PC-3 (cell line): ENCODE measurements around the gene C14orf119. TPM values are rescaled to one million over a fixed set of nuclear protein-coding genes. Genes with fewer than 3 reads are reported as not detected.
A peak's percentile ranks its signal among the peaks of the same experiment; 100 is the strongest.

Experiments used
- ATAC-seq: fragments of 200-7000 bp; cut with Tn5 transposase; 2 replicates; pipeline ENCODE4 v1.9.1; 2020; ENCODE audit warnings: mild to moderate bottlenecking, moderate library complexity
- BruUV-seq: library from RNA; stranded (reverse); fragments of 400-500 nt; replicated peaks from 2 replicates; lab custom pipeline; 2021; lab: Mats Ljungman, UMichigan
- CTCF ChIA-PET: fragments of 300-600 bp; sonication (Branson Sonifier 250); formaldehyde crosslinking; loops from one replicate; lab custom pipeline; 2022; ENCODE audit warnings: antibody characterized with exemption; lab: Charles Lee
- POLR2A ChIA-PET: fragments of 300-600 bp; sonication (Branson Sonifier 250); formaldehyde crosslinking; loops from one replicate; lab custom pipeline; 2022; ENCODE audit warnings: antibody characterized with exemption; ENCODE audit not compliant: unreplicated experiment; lab: Charles Lee
- DNase-seq: peaks from one replicate; pipeline ENCODE4 v3.0.0-alpha.2; 2015
- H2AFZ ChIP-seq: fragments of 300-600 bp; sonication (generic); 2 replicates; pipeline ENCODE4 v1.6.0; 2016; ENCODE audit warnings: antibody characterized with exemption, low read length
- H3F3A ChIP-seq: fragments of 300-600 bp; sonication (generic); one replicate; pipeline ENCODE4 v1.6.0; 2017; ENCODE audit warnings: antibody characterized with exemption, low read length, control low read depth, mild to moderate bottlenecking; ENCODE audit not compliant: unreplicated experiment
- H3K27ac ChIP-seq: fragments of 300-600 bp; sonication (generic); 2 replicates; pipeline ENCODE4 v1.5.1; 2016; ENCODE audit warnings: mild to moderate bottlenecking, low read length
- H3K27me3 ChIP-seq: fragments of 300-600 bp; sonication (generic); 2 replicates; pipeline ENCODE4 v1.6.1; 2016; ENCODE audit warnings: low read length, mixed read lengths
- H3K36me3 ChIP-seq: fragments of 300-600 bp; sonication (generic); 2 replicates; pipeline ENCODE4 v1.6.1; 2016; ENCODE audit warnings: low read depth, mixed run types, low read length, mixed read lengths
- H3K4me1 ChIP-seq: fragments of 300-600 bp; sonication (generic); 2 replicates; pipeline ENCODE4 v1.5.1; 2016; ENCODE audit warnings: low read length; ENCODE audit not compliant: insufficient read depth
- H3K4me2 ChIP-seq: fragments of 300-600 bp; sonication (generic); 2 replicates; pipeline ENCODE4 v1.6.0; 2016; ENCODE audit warnings: low read length
- H3K4me3 ChIP-seq: fragments of 300-600 bp; sonication (generic); 2 replicates; pipeline ENCODE4 v1.5.1; 2016; ENCODE audit warnings: mild to moderate bottlenecking, low read length, mixed read lengths
- H3K79me2 ChIP-seq: fragments of 300-600 bp; sonication (generic); 2 replicates; pipeline ENCODE4 v1.6.1; 2017; ENCODE audit warnings: low read length, mixed read lengths
- H3K9ac ChIP-seq: fragments of 300-600 bp; sonication (generic); 2 replicates; pipeline ENCODE4 v1.6.0; 2016; ENCODE audit warnings: mild to moderate bottlenecking, low read length
- H3K9me2 ChIP-seq: fragments of 300-600 bp; sonication (generic); replicated peaks from 2 replicates; pipeline ENCODE4 v1.6.1; 2016; ENCODE audit warnings: mixed run types, low read length, mixed read lengths
- H3K9me3 ChIP-seq: fragments of 300-600 bp; sonication (generic); 2 replicates; pipeline ENCODE4 v1.6.1; 2016; ENCODE audit warnings: low read length, mixed read lengths
- H4K20me1 ChIP-seq: fragments of 300-600 bp; sonication (generic); 2 replicates; pipeline ENCODE4 v1.6.1; 2016; ENCODE audit warnings: low read length, mixed read lengths
- EZH2 ChIP-seq: fragments of 300-600 bp; sonication (generic); IDR thresholded peaks from one replicate; pipeline ENCODE4 v1.6.1; 2017; ENCODE audit warnings: antibody characterized with exemption, mild to moderate bottlenecking, low read length; ENCODE audit not compliant: unreplicated experiment
- EZH2phosphoT487 ChIP-seq: fragments of 300-600 bp; sonication (generic); IDR thresholded peaks from 2 replicates; pipeline ENCODE4 v1.6.1; 2018; ENCODE audit warnings: mild to moderate bottlenecking, antibody characterized with exemption, low read length, borderline replicate concordance
- intact Hi-C: fragments of 100-400 bp; cut with micrococcal nuclease; formaldehyde crosslinking; loops from 2 replicates; pipeline ENCODE4 v1.9.0; 2023
- total RNA-seq: library from RNA; depleted of rRNA; stranded (reverse); fragments of >200 nt; gene quantifications from 2 replicates; pipeline ENCODE4 v1.2.3, GENCODE V29; 2014
- TF ChIP-seq, protein P1 (sequence below): fragments of 300-600 bp; sonication (generic); conservative IDR thresholded peaks from 2 replicates; pipeline ENCODE4 v1.5.1; 2017; ENCODE audit warnings: antibody characterized with exemption, low read depth, mild to moderate bottlenecking, low read length

Gene C14orf119
- total RNA-seq, 1 experiment from 2014 or later = 49.6 TPM

GRCh38 chr14:23068789-23069412 is 26.4 kb upstream of the C14orf119 start:
- ATAC-seq (peak; percentile 60), DNase-seq (peak; percentile 96)
- Histone ChIP-seq H3K4me2 (peak overlapping the region; percentile 71), H3K27me3 (no peaks in the 10 kb centered on the region), H3K9me3 (no peaks in the 10 kb centered on the region), H2AFZ (no peak overlapping the region), H3K36me3 (peaks cover 56% of the 10 kb centered on the region), H3K9me2 (no peaks in the 10 kb centered on the region), H3K4me1 (peaks cover 44% of the 10 kb centered on the region), H3K4me3 (peak overlapping the region; percentile 36), H3F3A (peaks cover 4% of the 10 kb centered on the region), H3K9ac (no peak overlapping the region), H3K79me2 (peaks cover 61% of the 10 kb centered on the region), H3K27ac (no peak overlapping the region), H4K20me1 (peaks cover 32% of the 10 kb centered on the region)
- BruUV-seq = no TSS peak
- TF ChIP-seq EZH2 = no peak
- TF ChIP-seq, protein P1, sequence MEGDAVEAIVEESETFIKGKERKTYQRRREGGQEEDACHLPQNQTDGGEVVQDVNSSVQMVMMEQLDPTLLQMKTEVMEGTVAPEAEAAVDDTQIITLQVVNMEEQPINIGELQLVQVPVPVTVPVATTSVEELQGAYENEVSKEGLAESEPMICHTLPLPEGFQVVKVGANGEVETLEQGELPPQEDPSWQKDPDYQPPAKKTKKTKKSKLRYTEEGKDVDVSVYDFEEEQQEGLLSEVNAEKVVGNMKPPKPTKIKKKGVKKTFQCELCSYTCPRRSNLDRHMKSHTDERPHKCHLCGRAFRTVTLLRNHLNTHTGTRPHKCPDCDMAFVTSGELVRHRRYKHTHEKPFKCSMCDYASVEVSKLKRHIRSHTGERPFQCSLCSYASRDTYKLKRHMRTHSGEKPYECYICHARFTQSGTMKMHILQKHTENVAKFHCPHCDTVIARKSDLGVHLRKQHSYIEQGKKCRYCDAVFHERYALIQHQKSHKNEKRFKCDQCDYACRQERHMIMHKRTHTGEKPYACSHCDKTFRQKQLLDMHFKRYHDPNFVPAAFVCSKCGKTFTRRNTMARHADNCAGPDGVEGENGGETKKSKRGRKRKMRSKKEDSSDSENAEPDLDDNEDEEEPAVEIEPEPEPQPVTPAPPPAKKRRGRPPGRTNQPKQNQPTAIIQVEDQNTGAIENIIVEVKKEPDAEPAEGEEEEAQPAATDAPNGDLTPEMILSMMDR = peak; percentile 99
- intact Hi-C loops = loop anchor here (1.0 to 2.0 kb wide), 2 partner anchors 26 to 40 kb away; partner anchors contain the start of genes ACIN1 and C14orf119
- POLR2A ChIA-PET = no interaction called here
- CTCF ChIA-PET = interaction anchor here (0.6 to 1.6 kb wide), 19 partner anchors 9 to 311 kb away, joined by 3 to 45 read pairs (median 5); partner anchors contain the start of genes ACIN1, C14orf119, PABPN1 and SLC7A8

- DNase-seq (no peak), ATAC-seq (no peak)
- POLR2A ChIA-PET = no interaction called here
- intact Hi-C loops = loop anchor here (1.0 to 2.0 kb wide), 2 partner anchors 25 to 40 kb away; partner anchors contain the start of genes ACIN1 and C14orf119
- Histone ChIP-seq H3K27ac (no peak overlapping the region), H3K4me2 (peak overlapping the region; percentile 20; the same call in 1 of the 2 replicates), H3K4me1 (peaks cover 41% of the 10 kb centered on the region), H2AFZ (no peak overlapping the region), H3K9me2 (no peaks in the 10 kb centered on the region), H3K9me3 (no peaks in the 10 kb centered on the region), H3K4me3 (no peak overlapping the region), H3F3A (peaks cover 4% of the 10 kb centered on the region), H3K79me2 (peaks cover 61% of the 10 kb centered on the region), H3K9ac (no peak overlapping the region), H3K27me3 (no peaks in the 10 kb centered on the region), H3K36me3 (peaks cover 52% of the 10 kb centered on the region), H4K20me1 (peaks cover 32% of the 10 kb centered on the region)
- TF ChIP-seq, protein P1 = no peak
- TF ChIP-seq EZH2phosphoT487 (no peak), EZH2 (no peak)
- BruUV-seq = no TSS peak
- CTCF ChIA-PET = interaction anchor here (0.6 to 1.6 kb wide), 16 partner anchors 9 to 311 kb away, joined by 3 to 45 read pairs (median 7); partner anchors contain the start of genes ACIN1, C14orf119 and PABPN1
Measured at GRCh38 chr14:23069413-23069806, 25.9 kb upstream of the C14orf119 start.
